AG04450 (cell line): ENCODE measurements around the gene METRN. TPM values are rescaled to one million over a fixed set of nuclear protein-coding genes. Genes with fewer than 3 reads are reported as not detected.

Experiments
- CTCF ChIA-PET: fragments of 300-600, 350-600 bp; formaldehyde crosslinking; extraction: SDS; loops from one replicate; lab custom pipeline; 2022; ENCODE audit warnings: antibody characterized with exemption, inconsistent platforms; lab: Charles Lee
- POLR2A ChIA-PET: fragments of 350-600 bp; formaldehyde crosslinking; extraction: SDS; loops from one replicate; lab custom pipeline; 2021; ENCODE audit warnings: antibody characterized with exemption, inconsistent platforms; lab: Yijun Ruan, JAX
- DNase-seq: peaks from one replicate; pipeline ENCODE4 v3.0.0-alpha.2; 2011; ENCODE audit warnings: low read depth, low spot score
- H3K27ac ChIP-seq: one replicate; pipeline ENCODE4 v1.5.1; 2012; ENCODE audit warnings: low read depth, low read length, control low read depth
- H3K27me3 ChIP-seq: one replicate; pipeline ENCODE4 v1.6.0; 2012; ENCODE audit warnings: low read length; ENCODE audit not compliant: control insufficient read depth, insufficient read depth
- H3K4me3 ChIP-seq: 2 replicates; pipeline ENCODE4 v1.5.1; 2011; ENCODE audit warnings: mild to moderate bottlenecking, low read depth, low read length, control low read depth
- H3K9me3 ChIP-seq: 2 replicates; pipeline ENCODE4 v1.5.1; 2012; ENCODE audit warnings: low read length; ENCODE audit not compliant: control insufficient read depth, insufficient read depth
- polyA plus RNA-seq: library from polyadenylated mRNA; depleted of rRNA; stranded (reverse); fragments of >200 nt; gene quantifications from 2 replicates; pipeline ENCODE4 v1.2.3, GENCODE V29; 2011
- TF ChIP-seq, protein P1 (sequence below): IDR thresholded peaks from 2 replicates; pipeline ENCODE4 v1.5.1; 2011; ENCODE audit warnings: low read depth, low read length, control low read depth, inconsistent platforms

The METRN gene
- polyA plus RNA-seq, 1 experiment, result 20.0 TPM

GRCh38 chr16:732936-733335 is 18.0 kb downstream of the METRN start:
- ChIA-PET CTCF (interaction anchor here (1.0 kb wide), 1 partner anchor 14 kb away, joined by 3 read pairs; no protein-coding TSS in a partner anchor), POLR2A (no interaction called here)
- Histone ChIP-seq H3K9me3 (no peaks in the 10 kb centered on the region; the same call in 1 of the 2 replicates), H3K27me3 (no peaks in the 10 kb centered on the region), H3K27ac (no peak overlapping the region), H3K4me3 (no peak overlapping the region)
- TF ChIP-seq, protein P1, sequence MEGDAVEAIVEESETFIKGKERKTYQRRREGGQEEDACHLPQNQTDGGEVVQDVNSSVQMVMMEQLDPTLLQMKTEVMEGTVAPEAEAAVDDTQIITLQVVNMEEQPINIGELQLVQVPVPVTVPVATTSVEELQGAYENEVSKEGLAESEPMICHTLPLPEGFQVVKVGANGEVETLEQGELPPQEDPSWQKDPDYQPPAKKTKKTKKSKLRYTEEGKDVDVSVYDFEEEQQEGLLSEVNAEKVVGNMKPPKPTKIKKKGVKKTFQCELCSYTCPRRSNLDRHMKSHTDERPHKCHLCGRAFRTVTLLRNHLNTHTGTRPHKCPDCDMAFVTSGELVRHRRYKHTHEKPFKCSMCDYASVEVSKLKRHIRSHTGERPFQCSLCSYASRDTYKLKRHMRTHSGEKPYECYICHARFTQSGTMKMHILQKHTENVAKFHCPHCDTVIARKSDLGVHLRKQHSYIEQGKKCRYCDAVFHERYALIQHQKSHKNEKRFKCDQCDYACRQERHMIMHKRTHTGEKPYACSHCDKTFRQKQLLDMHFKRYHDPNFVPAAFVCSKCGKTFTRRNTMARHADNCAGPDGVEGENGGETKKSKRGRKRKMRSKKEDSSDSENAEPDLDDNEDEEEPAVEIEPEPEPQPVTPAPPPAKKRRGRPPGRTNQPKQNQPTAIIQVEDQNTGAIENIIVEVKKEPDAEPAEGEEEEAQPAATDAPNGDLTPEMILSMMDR, result no peak
- no peak for DNase-seq

DNA sequence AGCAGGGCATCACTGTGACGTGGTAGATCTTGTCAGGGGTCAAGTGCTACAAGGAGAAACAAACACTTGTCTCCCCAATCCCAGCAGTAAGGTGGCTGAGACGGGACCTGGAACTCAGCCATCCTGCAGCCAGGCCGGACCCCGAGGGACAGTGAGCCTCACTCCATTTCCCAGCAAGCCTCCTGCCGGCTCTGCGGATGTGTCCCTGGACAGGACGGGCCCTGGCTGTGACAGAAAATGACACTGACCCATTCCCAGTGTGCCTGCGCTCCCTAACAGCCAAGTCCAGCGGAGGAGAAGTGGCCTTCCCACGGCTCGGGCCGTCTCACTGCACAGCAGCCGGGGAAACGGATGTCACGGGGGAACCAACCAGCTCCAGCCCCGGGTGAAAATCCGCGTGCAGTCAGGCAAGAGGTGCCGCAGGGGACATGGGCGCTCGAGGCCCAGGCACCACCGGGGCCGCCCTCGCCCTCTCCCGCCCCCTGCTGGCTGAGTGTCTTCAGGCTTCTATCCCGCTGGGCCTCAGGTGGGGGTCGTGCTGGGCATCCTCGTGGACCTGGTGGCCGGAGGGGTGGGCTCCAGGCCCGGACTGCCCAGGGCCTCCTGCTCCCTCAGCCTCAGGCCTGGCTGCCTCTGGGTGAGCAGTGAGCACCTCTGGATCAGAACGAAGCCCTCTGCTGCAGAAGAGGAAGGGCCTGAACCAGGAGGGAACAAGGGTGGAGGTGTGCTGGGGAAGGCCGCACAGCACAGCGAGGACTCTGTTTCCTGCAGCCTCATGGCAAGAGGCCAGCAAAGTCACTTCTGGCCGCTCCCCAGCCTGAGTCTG is 18.7 kb downstream of the METRN start:
- no peaks in the 10 kb centered on the region for H3K27me3 ChIP-seq
- no peak overlapping the region for H3K27ac ChIP-seq
- ChIA-PET POLR2A (no interaction called here), CTCF (interaction anchor here (1.0 kb wide), 1 partner anchor 13 kb away, joined by 3 read pairs; no protein-coding TSS in a partner anchor)
- TF ChIP-seq, protein P1, result peak; percentile 47
- no peak overlapping the region for H3K4me3 ChIP-seq
- DNase-seq, result no peak
- H3K9me3 ChIP-seq, result no peaks in the 10 kb centered on the region; the same call in 1 of the 2 replicates

DNA sequence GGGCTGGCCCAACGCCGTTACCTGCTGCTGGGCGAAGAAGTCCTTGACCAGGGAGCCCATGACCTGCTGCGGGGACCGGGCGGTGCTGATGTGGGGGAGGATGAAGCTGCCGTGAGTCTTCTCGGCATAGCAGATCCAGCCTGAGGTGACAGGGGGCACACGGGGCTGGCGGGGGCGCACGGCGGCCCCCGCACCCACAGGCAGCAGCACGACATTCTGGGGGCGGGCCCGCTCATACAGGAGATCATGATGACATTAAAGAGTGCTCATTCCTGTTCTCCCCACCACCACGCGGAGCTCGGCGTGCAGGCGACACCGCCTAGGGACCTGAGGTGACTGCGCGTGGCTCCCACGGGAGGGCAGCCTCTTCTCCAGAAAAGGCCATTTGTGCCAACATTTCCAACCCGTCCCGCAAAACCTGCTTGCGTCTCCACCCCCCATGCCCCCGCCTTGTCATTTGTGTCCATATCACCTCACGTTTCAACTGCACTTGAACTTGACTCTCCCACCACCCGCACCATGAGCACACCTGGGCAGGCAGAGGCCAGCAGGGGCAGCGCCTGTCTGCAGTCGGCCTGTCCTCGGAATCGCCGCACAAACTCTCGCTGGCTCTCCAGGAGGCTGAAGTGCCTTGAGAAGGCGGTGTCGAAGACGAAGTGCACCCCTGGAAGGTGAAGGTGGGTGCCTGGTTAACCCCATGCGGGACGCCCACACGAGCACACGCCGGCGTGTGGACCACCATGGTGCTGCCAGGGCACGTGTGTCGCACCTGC is 19.5 kb downstream of the METRN start:
- ChIA-PET POLR2A (no interaction called here), CTCF (no interaction called here)
- DNase-seq, result no peak
- TF ChIP-seq, protein P1, result no peak
- Histone ChIP-seq H3K27ac (no peak overlapping the region), H3K27me3 (no peaks in the 10 kb centered on the region), H3K4me3 (no peak overlapping the region), H3K9me3 (no peaks in the 10 kb centered on the region; the same call in 1 of the 2 replicates)

GRCh38 chr16:734981-735881 is 20.3 kb downstream of the METRN start:
- no peak overlapping the region for H3K27ac ChIP-seq
- ChIA-PET CTCF (no interaction called here), POLR2A (no interaction called here)

More at GRCh38 chr16:734981-735881, 20.3 kb downstream of the METRN start:
- Histone ChIP-seq H3K27me3 (no peaks in the 10 kb centered on the region), H3K4me3 (no peak overlapping the region), H3K9me3 (no peaks in the 10 kb centered on the region; the same call in 1 of the 2 replicates)
- TF ChIP-seq, protein P1, result no peak
- DNase-seq, result no peak
